Mesendoderm (in vitro differentiated cells): ENCODE data around the gene STPG1.

Source experiments
- DNase-seq: peaks from one replicate; pipeline ENCODE4 v3.0.0; 2013
- H2AK5ac ChIP-seq: 2 replicates; pipeline ENCODE4 v1.6.1; 2013; ENCODE audit warnings: low read length, inconsistent platforms
- H2BK120ac ChIP-seq: 2 replicates; pipeline ENCODE4 v1.6.1; 2013; ENCODE audit warnings: low read depth, mild to moderate bottlenecking, low read length, moderate library complexity, mixed read lengths
- H2BK15ac ChIP-seq: replicated peaks from 2 replicates; pipeline ENCODE4 v1.6.1; 2013; ENCODE audit warnings: low read depth, mild to moderate bottlenecking, moderate library complexity
- H2BK5ac ChIP-seq: 2 replicates; pipeline ENCODE4 v1.6.1; 2013; ENCODE audit warnings: low read length, inconsistent platforms
- H3K18ac ChIP-seq: 2 replicates; pipeline ENCODE4 v1.6.1; 2013; ENCODE audit warnings: mild to moderate bottlenecking, low read length, mixed read lengths
- H3K23ac ChIP-seq: one replicate; pipeline ENCODE4 v1.6.1; 2013; ENCODE audit warnings: low read length
- H3K27ac ChIP-seq: 2 replicates; pipeline ENCODE4 v1.5.1; 2013; ENCODE audit warnings: low read depth, mild to moderate bottlenecking, inconsistent platforms, low read length, moderate library complexity
- H3K27me3 ChIP-seq: 2 replicates; pipeline ENCODE4 v1.6.1; 2013; ENCODE audit warnings: low read length, control low read depth, mild to moderate bottlenecking, inconsistent platforms; ENCODE audit not compliant: insufficient read depth, poor library complexity
- H3K36me3 ChIP-seq: 2 replicates; pipeline ENCODE4 v1.6.1; 2013; ENCODE audit warnings: low read length, inconsistent platforms; ENCODE audit not compliant: control insufficient read depth, insufficient read depth
- H3K4ac ChIP-seq: one replicate; pipeline ENCODE4 v1.6.1; 2013; ENCODE audit warnings: low read depth, mild to moderate bottlenecking, low read length, moderate library complexity
- H3K4me1 ChIP-seq: 2 replicates; pipeline ENCODE4 v1.6.1; 2013; ENCODE audit warnings: low read depth, low read length, inconsistent platforms; ENCODE audit not compliant: control insufficient read depth
- H3K4me2 ChIP-seq: 2 replicates; pipeline ENCODE4 v1.6.1; 2013; ENCODE audit warnings: low read length
- H3K4me3 ChIP-seq: 2 replicates; pipeline ENCODE4 v1.5.1; 2013; ENCODE audit warnings: mild to moderate bottlenecking, low read length
- H3K56ac ChIP-seq: one replicate; pipeline ENCODE4 v1.6.1; 2013; ENCODE audit warnings: low read length
- H3K79me1 ChIP-seq: 2 replicates; pipeline ENCODE4 v1.6.1; 2013; ENCODE audit warnings: low read length, inconsistent platforms
- H3K79me2 ChIP-seq: 2 replicates; pipeline ENCODE4 v1.6.1; 2013; ENCODE audit warnings: mild to moderate bottlenecking, low read length; ENCODE audit not compliant: control insufficient read depth, insufficient read depth
- H3K9ac ChIP-seq: 2 replicates; pipeline ENCODE4 v1.6.1; 2013; ENCODE audit warnings: low read length, inconsistent platforms
- H4K5ac ChIP-seq: one replicate; pipeline ENCODE4 v1.6.1; 2013; ENCODE audit warnings: low read length
- H4K8ac ChIP-seq: one replicate; pipeline ENCODE4 v1.6.1; 2013; ENCODE audit warnings: low read depth, mild to moderate bottlenecking, control low read depth, low read length, moderate library complexity
- WGBS: extraction: QIAGEN DNeasy Blood & Tissue Kit; methylation state at CpG from one replicate; pipeline ENCODE4 v1.1.7; 2013; ENCODE audit warnings: low lambda C conversion rate, missing lambda C conversion rate; ENCODE audit not compliant: insufficient coverage; ENCODE audit errors: extremely low coverage; 5-methylcytosine and 5-hydroxymethylcytosine counted together

Gene STPG1

GRCh38 chr1:24386241-24386640, 27.3 kb downstream of the STPG1 start:
- Histone ChIP-seq H3K4ac (no peak overlapping the region), H3K79me1 (no peaks in the 10 kb centered on the region), H3K36me3 (no peaks in the 10 kb centered on the region), H3K4me1 (no peaks in the 10 kb centered on the region), H2AK5ac (no peak overlapping the region), H3K79me2 (no peaks in the 10 kb centered on the region), H2BK120ac (no peak overlapping the region), H3K56ac (no peak overlapping the region), H3K4me2 (no peak overlapping the region), H2BK5ac (no peak overlapping the region), H3K27me3 (no peaks in the 10 kb centered on the region), H3K27ac (no peak overlapping the region), H4K5ac (no peak overlapping the region), H4K8ac (no peak overlapping the region), H3K9ac (no peak overlapping the region), H3K18ac (no peak overlapping the region), H2BK15ac (no peak overlapping the region), H3K4me3 (no peak overlapping the region), H3K23ac (no peak overlapping the region)
- no peak for DNase-seq
- no CpG with 5 or more reads among the region's 9 CpGs for WGBS

GRCh38 chr1:24385160-24385940, 28.2 kb downstream of the STPG1 start:
- H4K8ac ChIP-seq = no peak overlapping the region
- H3K9ac ChIP-seq = no peak overlapping the region
- H3K23ac ChIP-seq = no peak overlapping the region
- H4K5ac ChIP-seq = no peak overlapping the region
- H3K27me3 ChIP-seq = no peaks in the 10 kb centered on the region
- no peak overlapping the region for H3K27ac ChIP-seq
- H3K4me3 ChIP-seq = no peak overlapping the region
- H3K79me2 ChIP-seq = no peaks in the 10 kb centered on the region
- H2BK120ac ChIP-seq = no peak overlapping the region
- no peaks in the 10 kb centered on the region for H3K4me1 ChIP-seq
- H2AK5ac ChIP-seq = no peak overlapping the region
- DNase-seq = peak; percentile 71
- no peak overlapping the region for H3K56ac ChIP-seq
- no peak overlapping the region for H3K4ac ChIP-seq
- no peaks in the 10 kb centered on the region for H3K36me3 ChIP-seq
- no CpG with 5 or more reads among the region's 12 CpGs for WGBS
- no peak overlapping the region for H3K18ac ChIP-seq
- H3K79me1 ChIP-seq = no peaks in the 10 kb centered on the region
- H2BK5ac ChIP-seq = no peak overlapping the region
- H3K4me2 ChIP-seq = no peak overlapping the region
- no peak overlapping the region for H2BK15ac ChIP-seq

GRCh38 chr1:24384251-24385090, 29.1 kb downstream of the STPG1 start:
- Histone ChIP-seq H4K8ac (no peak overlapping the region), H3K23ac (no peak overlapping the region), H2BK120ac (no peak overlapping the region), H3K4me2 (no peak overlapping the region), H3K79me1 (no peaks in the 10 kb centered on the region), H3K4me3 (no peak overlapping the region), H3K4me1 (no peaks in the 10 kb centered on the region), H3K36me3 (no peaks in the 10 kb centered on the region), H3K56ac (no peak overlapping the region), H3K9ac (no peak overlapping the region), H2BK15ac (no peak overlapping the region), H3K27me3 (no peaks in the 10 kb centered on the region), H2AK5ac (no peak overlapping the region), H3K27ac (no peak overlapping the region), H3K79me2 (no peaks in the 10 kb centered on the region), H3K4ac (no peak overlapping the region), H2BK5ac (no peak overlapping the region), H3K18ac (no peak overlapping the region), H4K5ac (no peak overlapping the region)
- WGBS = no CpG with 5 or more reads among the region's 13 CpGs
- DNase-seq = peak; percentile 53

GRCh38 chr1:24383381-24383940, 30.1 kb downstream of the STPG1 start:
- Histone ChIP-seq H3K23ac (no peak overlapping the region), H3K9ac (no peak overlapping the region), H3K27ac (no peak overlapping the region), H3K4ac (no peak overlapping the region), H3K27me3 (no peaks in the 10 kb centered on the region), H2BK5ac (no peak overlapping the region), H4K5ac (no peak overlapping the region), H2BK15ac (no peak overlapping the region), H3K4me2 (no peak overlapping the region), H2AK5ac (no peak overlapping the region), H3K79me1 (no peaks in the 10 kb centered on the region), H3K79me2 (no peaks in the 10 kb centered on the region), H3K4me3 (no peak overlapping the region), H3K4me1 (no peaks in the 10 kb centered on the region), H3K56ac (no peak overlapping the region), H4K8ac (no peak overlapping the region), H3K18ac (no peak overlapping the region), H3K36me3 (no peaks in the 10 kb centered on the region), H2BK120ac (no peak overlapping the region)
- DNase-seq = no peak
- no CpG with 5 or more reads among the region's 2 CpGs for WGBS

GRCh38 chr1:24382165-24382577, 31.4 kb downstream of the STPG1 start:
- no peaks in the 10 kb centered on the region for H3K27me3 ChIP-seq
- no peak overlapping the region for H3K4ac ChIP-seq
- H2BK15ac ChIP-seq = no peak overlapping the region
- H3K18ac ChIP-seq = no peak overlapping the region
- no peak overlapping the region for H4K8ac ChIP-seq
- H3K4me1 ChIP-seq = no peaks in the 10 kb centered on the region
- no peak overlapping the region for H2BK5ac ChIP-seq
- H2AK5ac ChIP-seq = no peak overlapping the region
- no peak for DNase-seq
- no peak overlapping the region for H2BK120ac ChIP-seq
- H3K79me1 ChIP-seq = no peaks in the 10 kb centered on the region
- no CpG with 5 or more reads among the region's 8 CpGs for WGBS
- H3K9ac ChIP-seq = no peak overlapping the region
- H3K4me3 ChIP-seq = no peak overlapping the region
- H4K5ac ChIP-seq = no peak overlapping the region
- no peak overlapping the region for H3K27ac ChIP-seq
- H3K36me3 ChIP-seq = no peaks in the 10 kb centered on the region
- no peaks in the 10 kb centered on the region for H3K79me2 ChIP-seq
- no peak overlapping the region for H3K4me2 ChIP-seq
- no peak overlapping the region for H3K56ac ChIP-seq
- no peak overlapping the region for H3K23ac ChIP-seq
